HG03139 (cell line): ENCODE measurements around the gene PNKP.

Experiments
- ATAC-seq: cut with Tn5 transposase; IDR thresholded peaks from one replicate; pipeline ENCODE4 v1.9.1; 2021; ENCODE audit not compliant: unreplicated experiment

PNKP gene

GRCh38 chr19:49890349-49891311 is 23.3 kb upstream of the PNKP start:
- ATAC-seq = no peak

GRCh38 chr19:49889687-49890348 is 22.4 kb upstream of the PNKP start:
- no peak for ATAC-seq

- no peak for ATAC-seq
Observed at GRCh38 chr19:49889038-49889686, 21.8 kb upstream of the PNKP start.

GRCh38 chr19:49888510-49888824 is 21.1 kb upstream of the PNKP start:
- ATAC-seq = no peak

- no peak for ATAC-seq
Observed at GRCh38 chr19:49887665-49888509, 20.5 kb upstream of the PNKP start.

- no peak for ATAC-seq
Observed at GRCh38 chr19:49887037-49887664, 19.8 kb upstream of the PNKP start.

- ATAC-seq = no peak
Observed at GRCh38 chr19:49884760-49885159, 17.4 kb upstream of the PNKP start.

- ATAC-seq = no peak
Observed at GRCh38 chr19:49884109-49884508, 16.7 kb upstream of the PNKP start.

GRCh38 chr19:49883094-49883493 is 15.7 kb upstream of the PNKP start:
- ATAC-seq = no peak

- ATAC-seq = no peak
Observed at GRCh38 chr19:49882643-49883042, 15.3 kb upstream of the PNKP start.

GRCh38 chr19:49881672-49882394 is 14.5 kb upstream of the PNKP start:
- ATAC-seq = no peak

- ATAC-seq = no peak
Observed at GRCh38 chr19:49881186-49881585, 13.8 kb upstream of the PNKP start.

- no peak for ATAC-seq
Observed at GRCh38 chr19:49880162-49880869, 12.9 kb upstream of the PNKP start.

GRCh38 chr19:49879243-49879963 is 12.0 kb upstream of the PNKP start:
- no peak for ATAC-seq

- no peak for ATAC-seq
Observed at GRCh38 chr19:49878744-49879070, 11.3 kb upstream of the PNKP start.

- peak; percentile 43 for ATAC-seq
Observed at GRCh38 chr19:49877879-49878743, 10.7 kb upstream of the PNKP start.

GRCh38 chr19:49877020-49877878 is 9.9 kb upstream of the PNKP start, which contains the start of the genes AKT1S1 and TBC1D17:
AKT1S1 (minus strand) TSS chr19:49877355; CDS start chr19:49873295, 4,060 bp downstream.
TBC1D17 (plus strand) TSS chr19:49877702; CDS start chr19:49877724, 22 bp downstream.
- ATAC-seq = peak; percentile 51
